Panc1 (cell line): ENCODE data around the gene AVEN. TPM values are rescaled to one million over a fixed set of nuclear protein-coding genes. Genes with fewer than 3 reads are reported as not detected.

Experiments used
- ATAC-seq: fragments of 200-7000 bp; cut with Tn5 transposase; 2 replicates; pipeline ENCODE4 v1.9.1; 2020; ENCODE audit warnings: mild to moderate bottlenecking, moderate library complexity
- BruUV-seq: library from RNA; stranded (reverse); fragments of 400-500 nt; replicated peaks from 2 replicates; lab custom pipeline; 2021; lab: Mats Ljungman, UMichigan
- CTCF ChIA-PET: fragments of 300-600 bp; sonication (Branson Sonifier 250); formaldehyde crosslinking; loops from one replicate; lab custom pipeline; 2022; ENCODE audit warnings: antibody characterized with exemption; lab: Charles Lee
- POLR2A ChIA-PET: fragments of 300-600 bp; sonication (Branson Sonifier 250); formaldehyde crosslinking; loops from one replicate; lab custom pipeline; 2022; ENCODE audit warnings: antibody characterized with exemption; lab: Charles Lee
- DNase-seq: peaks from one replicate; pipeline ENCODE4 v3.0.0-alpha.2; 2010; ENCODE audit warnings: low read depth, low spot score
- H3K27ac ChIP-seq: 2 replicates; pipeline ENCODE4 v1.5.1; 2011; ENCODE audit warnings: mild to moderate bottlenecking, low read length, inconsistent platforms
- H3K27me3 ChIP-seq: fragments of 200-500 bp; sonication (Bioruptor generic); 2 replicates; pipeline ENCODE4 v1.6.0; 2014; ENCODE audit warnings: low read length, inconsistent platforms; ENCODE audit not compliant: control insufficient read depth, insufficient read depth
- H3K36me3 ChIP-seq: fragments of 200-500 bp; sonication (Bioruptor generic); 2 replicates; pipeline ENCODE4 v1.5.1; 2014; ENCODE audit warnings: inconsistent platforms, mild to moderate bottlenecking, low read length, moderate library complexity; ENCODE audit not compliant: control insufficient read depth, insufficient read depth
- H3K4me1 ChIP-seq: 2 replicates; pipeline ENCODE4 v1.5.1; 2011; ENCODE audit warnings: inconsistent platforms, mild to moderate bottlenecking, low read length, moderate library complexity; ENCODE audit not compliant: control insufficient read depth, insufficient read depth
- H3K4me3 ChIP-seq, 2 experiments: 2 replicates each; pipeline ENCODE4 v1.5.1; 2011 to 2012; ENCODE audit warnings: low read depth in 2 of 2, low read length in 2 of 2, mild to moderate bottlenecking in 2 of 2, inconsistent platforms in 1 of 2, moderate library complexity in 1 of 2
- H3K9me3 ChIP-seq: fragments of 200-500 bp; sonication (Bioruptor generic); 2 replicates; pipeline ENCODE4 v1.5.1; 2014; ENCODE audit warnings: low read depth, mild to moderate bottlenecking, inconsistent platforms, low read length, moderate library complexity; ENCODE audit not compliant: control insufficient read depth, insufficient read depth
- CTCF ChIP-seq: fragments of 450-650 bp; IDR thresholded peaks from 2 replicates; pipeline ENCODE4 v1.5.1; 2017; ENCODE audit warnings: mild to moderate bottlenecking
- POLR2AphosphoS5 ChIP-seq: IDR thresholded peaks from 2 replicates; pipeline ENCODE4 v1.6.1; 2012; ENCODE audit warnings: mild to moderate bottlenecking, low read depth, low read length, moderate library complexity
- REST ChIP-seq, 2 experiments: IDR thresholded peaks; 2 replicates each; pipeline ENCODE4 v1.6.1; 2011 to 2012; ENCODE audit warnings: low read depth in 2 of 2, control low read depth in 1 of 2, low read length in 1 of 2, mild to moderate bottlenecking in 1 of 2, moderate library complexity in 1 of 2; ENCODE audit not compliant: insufficient read depth in 1 of 2
- SIN3A ChIP-seq: IDR thresholded peaks from 2 replicates; pipeline ENCODE4 v1.6.1; 2012; ENCODE audit warnings: low read depth, mild to moderate bottlenecking, low read length, moderate library complexity, borderline replicate concordance; ENCODE audit not compliant: insufficient read depth
- TCF7L2 ChIP-seq: IDR thresholded peaks from 2 replicates; pipeline ENCODE4 v1.6.1; 2011; ENCODE audit warnings: mild to moderate bottlenecking, low read depth, low read length, inconsistent platforms
- in situ Hi-C: cut with HindIII; loops from 2 replicates; pipeline ENCODE4 v1.10.0; 2016; ENCODE audit warnings: low sequenced_read_pairs, low pct_unique_long_range_greater_than_20kb
- intact Hi-C: fragments of 100-400 bp; cut with micrococcal nuclease; formaldehyde crosslinking; loops from one replicate; pipeline ENCODE4 v1.10.0; 2022; ENCODE audit not compliant: unreplicated experiment
- total RNA-seq: library from RNA; stranded (reverse); gene quantifications from one replicate; pipeline ENCODE4 v1.2.1, GENCODE V29; 2021; ENCODE audit not compliant: unreplicated experiment

The AVEN gene
- total RNA-seq, 1 experiment from 2014 or later, result 18.4 TPM

GRCh38 chr15:34038023-34038870 is 757 bp downstream of the AVEN start:
- in situ Hi-C loops (no loop called here), intact Hi-C loops (no loop called here)
- H3K9me3 ChIP-seq, result no peaks in the 10 kb centered on the region
- ATAC-seq (peak; percentile 94), DNase-seq (no peak)
- peak overlapping the region; percentile 97 for H3K27ac ChIP-seq
- H3K4me1 ChIP-seq, result peaks cover 15% of the 10 kb centered on the region
- BruUV-seq, result no TSS peak
- no peak for TF ChIP-seq TCF7L2
- TF ChIP-seq CTCF, result no peak
- peak; percentile 80; the same call in 1 of the 2 replicates for TF ChIP-seq SIN3A
- TF ChIP-seq REST (IDR thresholded peaks at IDR 0.05; ENCODE audit: insufficient read depth in 1 of 2, low read depth in 2 of 2, low read length in 1 of 2), result no peak
- TF ChIP-seq POLR2AphosphoS5, result peak; percentile 82
- CTCF ChIA-PET, result no interaction called here
- H3K36me3 ChIP-seq, result no peaks in the 10 kb centered on the region
- no peaks in the 10 kb centered on the region for H3K27me3 ChIP-seq
- POLR2A ChIA-PET, result no interaction called here
- H3K4me3 ChIP-seq, result peak overlapping the region; percentile 86 to 90

- Histone ChIP-seq H3K27me3 (no peaks in the 10 kb centered on the region), H3K9me3 (no peaks in the 10 kb centered on the region), H3K4me3 (no peak overlapping the region), H3K36me3 (no peaks in the 10 kb centered on the region), H3K27ac (no peak overlapping the region), H3K4me1 (peaks cover 8% of the 10 kb centered on the region)
- POLR2A ChIA-PET, result no interaction called here
- DNase-seq, result no peak
- CTCF ChIA-PET, result no interaction called here
- no peak for ATAC-seq
- intact Hi-C loops (no loop called here), in situ Hi-C loops (no loop called here)
- BruUV-seq, result no TSS peak
- TF ChIP-seq POLR2AphosphoS5 (no peak), REST (IDR thresholded peaks at IDR 0.05; ENCODE audit: insufficient read depth in 1 of 2, low read depth in 2 of 2, low read length in 1 of 2) (no peak), TCF7L2 (no peak), SIN3A (no peak), CTCF (no peak)
Measured at GRCh38 chr15:34031987-34032760, 6.8 kb downstream of the AVEN start.
